Central memory CD8-positive, alpha-beta T cell (primary cell): ENCODE data around the gene RUNX1.
A peak's percentile ranks its signal among the peaks of the same experiment; 100 is the strongest.

Source experiments
- ATAC-seq: fragments of 150-1000 bp; cut with Tn5 transposase; replicated peaks from 2 replicates; pipeline ENCODE4 v1.10.0; 2022; ENCODE audit warnings: mild to moderate bottlenecking, moderate FRiP score, moderate number of reproducible peaks; ENCODE audit not compliant: poor library complexity, severe bottlenecking; ENCODE audit errors: extremely low read depth
- DNase-seq, 2 donors: peaks; one replicate each; pipeline ENCODE4 v3.0.0; 2021; ENCODE audit warnings: low spot score in 2 of 2
- H3K27ac Mint-ChIP-seq: one replicate; pipeline ENCODE4 v1.8.0; 2022; ENCODE audit warnings: low read depth, mild to moderate bottlenecking, moderate library complexity, mixed read lengths
- H3K27me3 Mint-ChIP-seq: one replicate; pipeline ENCODE4 v1.8.0; 2022; ENCODE audit warnings: mixed read lengths
- H3K36me3 Mint-ChIP-seq: one replicate; pipeline ENCODE4 v1.8.0; 2022; ENCODE audit warnings: mild to moderate bottlenecking, moderate library complexity, mixed read lengths; ENCODE audit not compliant: insufficient read depth
- H3K4me1 Mint-ChIP-seq: one replicate; pipeline ENCODE4 v1.8.0; 2022; ENCODE audit warnings: mixed read lengths
- H3K4me3 Mint-ChIP-seq: one replicate; pipeline ENCODE4 v1.8.0; 2022; ENCODE audit warnings: mild to moderate bottlenecking, moderate library complexity, mixed read lengths
- H3K9me3 Mint-ChIP-seq: one replicate; pipeline ENCODE4 v1.8.0; 2022; ENCODE audit warnings: mixed read lengths

RUNX1 gene

GRCh38 chr21:34949030-34949429 is 100.1 kb downstream of the RUNX1 start:
- ATAC-seq (no peak), DNase-seq (no peak)
- Mint-ChIP-seq H3K27ac (no peak overlapping the region), H3K4me1 (peaks cover 60% of the 10 kb centered on the region), H3K9me3 (no peaks in the 10 kb centered on the region), H3K4me3 (no peak overlapping the region), H3K36me3 (peaks cover 7% of the 10 kb centered on the region), H3K27me3 (no peaks in the 10 kb centered on the region)

GRCh38 chr21:34948157-34948556 is 100.9 kb downstream of the RUNX1 start:
- Mint-ChIP-seq H3K36me3 (peaks cover 7% of the 10 kb centered on the region), H3K27ac (no peak overlapping the region), H3K4me3 (no peak overlapping the region), H3K27me3 (no peaks in the 10 kb centered on the region), H3K4me1 (peaks cover 54% of the 10 kb centered on the region), H3K9me3 (no peaks in the 10 kb centered on the region)
- no peak for DNase-seq
- ATAC-seq: no peak

- DNase-seq: no peak
- Mint-ChIP-seq H3K4me3 (no peak overlapping the region), H3K36me3 (peaks cover 7% of the 10 kb centered on the region), H3K27ac (no peak overlapping the region), H3K9me3 (no peaks in the 10 kb centered on the region), H3K4me1 (peaks cover 56% of the 10 kb centered on the region), H3K27me3 (no peaks in the 10 kb centered on the region)
- ATAC-seq: no peak
Observed at GRCh38 chr21:34946916-34947534, 102.1 kb downstream of the RUNX1 start.

- no peak for ATAC-seq
- peak overlapping the region; percentile 34 for H3K27ac Mint-ChIP-seq
- peaks cover 7% of the 10 kb centered on the region for H3K36me3 Mint-ChIP-seq
- no peak for DNase-seq
- H3K9me3 Mint-ChIP-seq: no peaks in the 10 kb centered on the region
- H3K4me1 Mint-ChIP-seq: peaks cover 62% of the 10 kb centered on the region
- no peaks in the 10 kb centered on the region for H3K27me3 Mint-ChIP-seq
- H3K4me3 Mint-ChIP-seq: no peak overlapping the region
Observed at GRCh38 chr21:34946385-34946840, 102.7 kb downstream of the RUNX1 start.

GRCh38 chr21:34945288-34945687 is 103.8 kb downstream of the RUNX1 start:
- ATAC-seq (no peak), DNase-seq (no peak)
- Mint-ChIP-seq H3K4me3 (no peak overlapping the region), H3K4me1 (peaks cover 70% of the 10 kb centered on the region), H3K27ac (peak overlapping the region; percentile 34), H3K27me3 (no peaks in the 10 kb centered on the region), H3K9me3 (no peaks in the 10 kb centered on the region), H3K36me3 (peaks cover 8% of the 10 kb centered on the region)

GRCh38 chr21:34944015-34944755 is 104.9 kb downstream of the RUNX1 start:
- H3K4me1 Mint-ChIP-seq: peaks cover 68% of the 10 kb centered on the region
- H3K9me3 Mint-ChIP-seq: no peaks in the 10 kb centered on the region
- no peak for ATAC-seq
- no peak for DNase-seq
- H3K36me3 Mint-ChIP-seq: peaks cover 8% of the 10 kb centered on the region
- H3K27ac Mint-ChIP-seq: no peak overlapping the region
- H3K27me3 Mint-ChIP-seq: no peaks in the 10 kb centered on the region
- H3K4me3 Mint-ChIP-seq: no peak overlapping the region

- Mint-ChIP-seq H3K9me3 (no peaks in the 10 kb centered on the region), H3K4me1 (peaks cover 74% of the 10 kb centered on the region), H3K36me3 (peaks cover 3% of the 10 kb centered on the region), H3K27me3 (no peaks in the 10 kb centered on the region), H3K27ac (no peak overlapping the region), H3K4me3 (no peak overlapping the region)
- ATAC-seq (no peak), DNase-seq (no peak)
Observed at GRCh38 chr21:34942911-34943310, 106.2 kb downstream of the RUNX1 start.

- Mint-ChIP-seq H3K4me3 (no peak overlapping the region), H3K4me1 (peaks cover 68% of the 10 kb centered on the region), H3K36me3 (peaks cover 3% of the 10 kb centered on the region), H3K27ac (peak overlapping the region; percentile 58), H3K9me3 (no peaks in the 10 kb centered on the region), H3K27me3 (no peaks in the 10 kb centered on the region)
- no peak for ATAC-seq
- DNase-seq: no peak
Observed at GRCh38 chr21:34941162-34941561, 107.9 kb downstream of the RUNX1 start.

- DNase-seq (no peak), ATAC-seq (no peak)
- H3K27me3 Mint-ChIP-seq: no peaks in the 10 kb centered on the region
- H3K36me3 Mint-ChIP-seq: peaks cover 3% of the 10 kb centered on the region
- no peak overlapping the region for H3K27ac Mint-ChIP-seq
- no peaks in the 10 kb centered on the region for H3K9me3 Mint-ChIP-seq
- H3K4me3 Mint-ChIP-seq: no peak overlapping the region
- H3K4me1 Mint-ChIP-seq: peaks cover 70% of the 10 kb centered on the region
Observed at GRCh38 chr21:34939673-34940331, 109.3 kb downstream of the RUNX1 start.

- H3K27ac Mint-ChIP-seq: peak overlapping the region; percentile 70
- H3K4me3 Mint-ChIP-seq: no peak overlapping the region
- no peak for DNase-seq
- no peak for ATAC-seq
- peaks cover 77% of the 10 kb centered on the region for H3K4me1 Mint-ChIP-seq
- H3K9me3 Mint-ChIP-seq: no peaks in the 10 kb centered on the region
- H3K27me3 Mint-ChIP-seq: no peaks in the 10 kb centered on the region
- H3K36me3 Mint-ChIP-seq: peaks cover 7% of the 10 kb centered on the region
Observed at GRCh38 chr21:34938089-34938764, 110.9 kb downstream of the RUNX1 start.

GRCh38 chr21:34936883-34937563 is 112.1 kb downstream of the RUNX1 start:
- H3K27ac Mint-ChIP-seq: peak overlapping the region; percentile 70

GRCh38 chr21:34936371-34936789 is 112.7 kb downstream of the RUNX1 start:
- DNase-seq (no peak), ATAC-seq (peak; percentile 60)
- H3K27ac Mint-ChIP-seq: peak overlapping the region; percentile 52
- peak overlapping the region; percentile 65 for H3K4me3 Mint-ChIP-seq
- peaks cover 79% of the 10 kb centered on the region for H3K4me1 Mint-ChIP-seq
- H3K9me3 Mint-ChIP-seq: no peaks in the 10 kb centered on the region
- H3K36me3 Mint-ChIP-seq: peaks cover 9% of the 10 kb centered on the region
- no peaks in the 10 kb centered on the region for H3K27me3 Mint-ChIP-seq

More at GRCh38 chr21:34936883-34937563, 112.1 kb downstream of the RUNX1 start:
- H3K36me3 Mint-ChIP-seq: peaks cover 7% of the 10 kb centered on the region
- no peaks in the 10 kb centered on the region for H3K9me3 Mint-ChIP-seq
- H3K27me3 Mint-ChIP-seq: no peaks in the 10 kb centered on the region
- H3K4me3 Mint-ChIP-seq: no peak overlapping the region
- DNase-seq (no peak), ATAC-seq (no peak)
- peaks cover 79% of the 10 kb centered on the region for H3K4me1 Mint-ChIP-seq
